IPS-NIHi11 (cell line): ENCODE measurements around the gene BCL11A.
A peak's percentile ranks its signal among the peaks of the same experiment; 100 is the strongest.

Experiments
- DNase-seq: peaks from one replicate; pipeline ENCODE4 v3.0.0; 2012; ENCODE audit warnings: mixed read lengths, low spot score

Gene BCL11A

GRCh38 chr2:60553495-60554073 is at the start of gene BCL11A:
Gene BCL11A, minus strand, starts transcription at chr2:60553654. Its CDS starts 384 bp downstream, at chr2:60553270.
- peak; percentile 63 for DNase-seq

GRCh38 chr2:60602828-60603532 is 49.5 kb upstream of the BCL11A start:
- peak; percentile 21 for DNase-seq

- DNase-seq, result no peak
These were observed 48.9 kb upstream of the BCL11A start for GRCh38 chr2:60602388-60602787.

- no peak for DNase-seq
These were observed 44.8 kb upstream of the BCL11A start for GRCh38 chr2:60598271-60598670.

GRCh38 chr2:60597346-60597745 is 43.9 kb upstream of the BCL11A start:
- no peak for DNase-seq

GRCh38 chr2:60596411-60596810 is 43.0 kb upstream of the BCL11A start:
- DNase-seq, result no peak

GRCh38 chr2:60595953-60596352 is 42.5 kb upstream of the BCL11A start:
- no peak for DNase-seq

- no peak for DNase-seq
These were observed 35.6 kb upstream of the BCL11A start for GRCh38 chr2:60589104-60589503.

GRCh38 chr2:60586081-60586480 is 32.6 kb upstream of the BCL11A start:
- no peak for DNase-seq

GRCh38 chr2:60585276-60585675 is 31.8 kb upstream of the BCL11A start:
- DNase-seq, result no peak

- DNase-seq, result no peak
These were observed 30.1 kb upstream of the BCL11A start for GRCh38 chr2:60583604-60584003.

- DNase-seq, result peak; percentile 94
These were observed 28.2 kb upstream of the BCL11A start for GRCh38 chr2:60581433-60582282.

- no peak for DNase-seq
These were observed 24.3 kb upstream of the BCL11A start for GRCh38 chr2:60577682-60578283.

- no peak for DNase-seq
These were observed 19.8 kb upstream of the BCL11A start for GRCh38 chr2:60573251-60573650.

GRCh38 chr2:60570251-60570650 is 16.8 kb upstream of the BCL11A start:
- DNase-seq, result no peak

GRCh38 chr2:60569680-60570111 is 16.2 kb upstream of the BCL11A start:
- no peak for DNase-seq

GRCh38 chr2:60567919-60568768 is 14.7 kb upstream of the BCL11A start:
- DNase-seq, result no peak

GRCh38 chr2:60567096-60567495 is 13.6 kb upstream of the BCL11A start:
- no peak for DNase-seq

- DNase-seq, result no peak
These were observed 12.0 kb upstream of the BCL11A start for GRCh38 chr2:60565472-60565871.

- peak; percentile 29 for DNase-seq
These were observed 7.5 kb upstream of the BCL11A start for GRCh38 chr2:60560734-60561644.
